Smooth muscle cell of the umbilical artery (primary cell): ENCODE measurements around the gene GANAB. TPM values are rescaled to one million over a fixed set of nuclear protein-coding genes. Genes with fewer than 3 reads are reported as not detected.

Experiments
- total RNA-seq: library from RNA; depleted of rRNA; stranded (reverse); fragments of >200 nt; gene quantifications from 2 replicates; pipeline ENCODE4 v1.2.3, GENCODE V29; 2014

GANAB gene
- total RNA-seq, result 505 and 539 TPM in 2 replicates

GRCh38 chr11:62645946-62646824, at the start of gene GANAB:
Gene GANAB, minus strand, starts transcription at chr11:62646613. Its CDS starts 14 bp downstream, at chr11:62646599.

DNA sequence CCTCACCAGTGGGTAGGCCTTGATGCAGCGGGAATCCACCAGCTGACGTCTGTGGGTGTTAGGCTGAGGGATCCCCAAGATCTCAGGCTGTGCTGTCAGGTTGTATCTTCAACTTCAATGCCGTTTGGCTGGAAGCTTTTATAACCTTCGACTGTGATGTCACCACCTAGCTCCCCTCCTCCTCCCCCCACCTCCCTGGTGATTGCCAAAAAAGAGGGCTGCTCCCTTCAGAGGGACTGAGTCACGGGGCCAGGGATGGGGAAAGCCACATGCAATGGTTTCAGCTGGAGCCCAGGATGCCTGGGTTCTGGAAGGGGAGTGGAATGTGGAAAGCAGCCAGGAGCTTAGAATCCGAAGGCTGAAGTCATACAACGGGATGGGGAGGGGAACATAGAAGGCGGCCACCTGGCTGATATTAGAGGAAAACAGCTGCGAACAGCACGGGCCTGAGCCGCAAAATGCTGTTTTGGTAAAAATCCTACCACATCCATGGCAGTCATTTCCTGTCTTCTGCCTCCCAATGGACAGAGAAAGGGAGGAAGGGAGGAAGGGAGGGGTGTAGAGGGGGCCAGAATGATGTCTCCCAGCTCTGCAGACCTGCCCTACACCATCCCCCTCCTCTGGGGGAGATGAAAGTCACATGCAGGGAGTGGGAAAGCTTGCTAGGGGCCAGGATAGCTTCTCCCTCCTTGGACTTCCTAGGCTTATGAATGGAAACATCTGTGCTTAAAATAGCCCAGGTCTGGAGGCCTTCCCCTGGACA, 43.2 kb upstream of the GANAB start, which contains the start of gene LRRN4CL:
Gene LRRN4CL, minus strand, starts transcription at position 110 of the 763 bp plus-strand sequence. CDS start 1,022 bp downstream, outside the sequence.

DNA sequence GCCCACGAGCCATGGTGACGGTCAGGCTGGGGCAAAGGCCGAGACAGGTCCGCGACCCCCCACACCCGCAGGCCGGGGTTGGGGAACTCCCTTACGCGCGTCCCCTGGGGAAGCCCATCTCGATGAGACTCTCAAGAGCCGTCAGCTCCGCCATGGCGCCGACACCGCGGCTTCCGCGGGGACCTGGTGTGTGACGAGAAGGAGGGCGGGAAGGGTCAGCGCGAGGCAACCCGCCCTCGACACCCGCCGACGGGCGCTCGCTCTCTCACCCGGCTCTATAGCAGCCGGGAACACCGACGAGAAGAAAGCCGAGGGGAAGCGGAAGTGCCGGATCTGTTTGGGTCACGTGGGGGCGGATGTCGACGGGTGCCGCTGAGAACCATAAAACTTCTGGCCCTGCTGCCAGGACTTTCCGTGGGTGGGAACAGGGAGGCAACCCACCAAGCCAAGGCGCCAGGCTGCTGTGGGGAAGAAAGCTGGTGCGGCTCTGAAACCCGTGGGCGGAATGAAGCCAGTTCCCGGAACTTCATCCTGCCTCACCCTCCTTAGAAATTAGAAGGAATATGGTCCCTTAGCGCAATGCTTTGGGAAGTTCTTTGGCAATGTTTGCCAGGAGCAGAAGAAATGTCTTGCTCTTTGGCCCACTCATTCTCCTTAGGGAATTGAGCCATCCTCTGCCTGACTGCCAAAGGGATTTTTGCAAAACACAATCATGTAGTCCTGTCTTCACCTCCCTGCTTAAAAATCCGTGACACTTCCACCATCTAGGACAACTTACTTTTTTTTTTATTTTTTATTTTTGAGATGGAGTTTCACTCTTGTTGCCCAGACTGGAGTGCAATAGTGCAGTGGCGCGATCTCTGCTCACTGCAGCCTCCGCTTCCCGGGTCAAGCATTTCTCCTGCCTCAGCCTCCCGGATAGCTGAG, 32.6 kb upstream of the GANAB start, which contains the start of gene UBXN1:
Gene UBXN1, minus strand, starts transcription at position 304 of the 927 bp plus-strand sequence. Its CDS starts 150 bp downstream, at position 154.

GRCh38 chr11:62671608-62672389, 25.4 kb upstream of the GANAB start, which contains the start of the genes LBHD1 and UQCC3:
Gene LBHD1, minus strand, starts transcription at chr11:62672267. Its CDS starts 2,236 bp downstream, at chr11:62670031.
Gene UQCC3, plus strand, starts transcription at chr11:62671673. Its CDS starts 73 bp downstream, at chr11:62671746.

DNA sequence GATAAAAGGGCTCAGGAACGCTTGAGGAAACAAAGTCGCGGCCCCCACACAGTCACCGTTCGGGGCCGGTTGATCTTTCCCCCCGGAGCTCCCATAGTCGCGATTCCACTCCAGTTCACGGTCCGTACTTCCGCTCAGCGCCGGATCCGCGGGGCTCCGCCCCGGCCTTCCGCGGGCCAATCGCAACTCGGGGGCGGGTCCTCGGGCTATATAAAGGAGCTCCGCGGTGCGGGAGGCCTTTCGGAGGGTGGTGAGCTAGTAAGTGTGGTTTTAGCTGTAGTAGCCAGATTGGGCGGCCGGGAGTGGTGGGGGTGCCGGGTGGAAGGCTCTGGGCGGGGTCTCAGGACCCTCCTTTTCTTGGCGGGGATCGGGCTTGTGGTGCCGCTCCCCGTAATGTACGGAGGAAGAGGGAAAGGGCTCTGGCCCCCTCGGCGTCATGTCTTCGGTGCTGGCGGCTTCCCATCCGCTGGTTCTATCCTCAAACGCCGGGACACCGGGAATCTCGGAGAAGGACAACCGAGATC, 18.7 kb upstream of the GANAB start, which contains the start of the genes C11orf98 and CSKMT:
Gene C11orf98, minus strand, starts transcription at position 136 of the 524 bp plus-strand sequence. Its CDS starts 41 bp downstream, at position 95.
Gene CSKMT, plus strand, starts transcription at position 238 of the 524 bp plus-strand sequence. CDS start 568 bp downstream, outside the sequence.

GRCh38 chr11:62621567-62622470, 24.6 kb downstream of the GANAB start, which contains the start of gene B3GAT3:
Gene B3GAT3, minus strand, starts transcription at chr11:62621986. Its CDS starts 39 bp downstream, at chr11:62621947.

DNA sequence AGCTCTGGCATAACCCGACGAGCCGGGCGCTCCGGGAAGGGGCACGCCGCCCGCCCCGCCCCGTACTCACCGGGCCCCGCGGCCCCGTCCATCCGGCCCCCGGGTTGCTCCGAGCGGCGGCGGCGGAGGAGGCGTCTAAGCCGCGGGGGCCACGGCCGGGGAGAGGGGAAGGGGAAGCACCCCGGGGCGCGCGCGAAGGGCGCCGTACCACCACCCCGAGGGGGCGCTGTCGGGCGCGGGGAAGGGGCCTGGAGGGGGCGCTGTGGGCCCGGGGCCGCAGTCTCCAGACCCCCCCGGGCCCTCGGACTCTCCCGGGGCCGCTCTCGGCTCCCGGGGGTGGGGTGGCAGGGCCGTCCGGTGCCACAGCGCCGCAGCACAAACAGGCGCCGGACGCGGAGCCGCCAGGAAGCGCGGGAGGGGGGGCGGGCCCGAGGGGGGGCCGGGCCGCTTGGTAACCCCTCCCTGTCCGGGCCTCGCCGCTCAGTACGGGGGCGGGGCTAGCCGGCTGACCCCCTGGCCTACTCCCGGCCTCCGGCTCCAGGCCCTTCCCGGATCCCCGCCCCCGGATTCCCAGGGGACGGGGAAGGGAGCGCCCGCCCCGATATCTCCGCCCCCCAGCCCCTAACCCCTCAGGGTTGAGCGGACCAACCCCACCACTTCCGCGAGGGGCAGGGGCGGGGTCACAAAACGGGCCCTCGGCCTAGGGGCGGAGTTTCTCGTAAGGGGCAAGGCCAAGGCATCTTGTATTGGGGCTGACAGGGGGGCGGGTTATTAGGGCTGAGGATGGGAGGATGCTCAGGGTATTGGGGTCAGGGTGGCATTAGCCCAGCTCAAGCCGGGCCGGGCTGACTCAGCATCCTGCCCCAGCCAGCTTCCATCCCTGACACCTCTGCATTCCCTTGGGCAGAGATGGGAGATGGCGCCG, 33.8 kb downstream of the GANAB start, which contains the start of the genes EML3 and ROM1:
Gene EML3, minus strand, starts transcription at position 410 of the 925 bp plus-strand sequence. Its CDS starts 318 bp downstream, at position 92.
Gene ROM1, plus strand, starts transcription at position 892 of the 925 bp plus-strand sequence. Its CDS starts 25 bp downstream, at position 917.

DNA sequence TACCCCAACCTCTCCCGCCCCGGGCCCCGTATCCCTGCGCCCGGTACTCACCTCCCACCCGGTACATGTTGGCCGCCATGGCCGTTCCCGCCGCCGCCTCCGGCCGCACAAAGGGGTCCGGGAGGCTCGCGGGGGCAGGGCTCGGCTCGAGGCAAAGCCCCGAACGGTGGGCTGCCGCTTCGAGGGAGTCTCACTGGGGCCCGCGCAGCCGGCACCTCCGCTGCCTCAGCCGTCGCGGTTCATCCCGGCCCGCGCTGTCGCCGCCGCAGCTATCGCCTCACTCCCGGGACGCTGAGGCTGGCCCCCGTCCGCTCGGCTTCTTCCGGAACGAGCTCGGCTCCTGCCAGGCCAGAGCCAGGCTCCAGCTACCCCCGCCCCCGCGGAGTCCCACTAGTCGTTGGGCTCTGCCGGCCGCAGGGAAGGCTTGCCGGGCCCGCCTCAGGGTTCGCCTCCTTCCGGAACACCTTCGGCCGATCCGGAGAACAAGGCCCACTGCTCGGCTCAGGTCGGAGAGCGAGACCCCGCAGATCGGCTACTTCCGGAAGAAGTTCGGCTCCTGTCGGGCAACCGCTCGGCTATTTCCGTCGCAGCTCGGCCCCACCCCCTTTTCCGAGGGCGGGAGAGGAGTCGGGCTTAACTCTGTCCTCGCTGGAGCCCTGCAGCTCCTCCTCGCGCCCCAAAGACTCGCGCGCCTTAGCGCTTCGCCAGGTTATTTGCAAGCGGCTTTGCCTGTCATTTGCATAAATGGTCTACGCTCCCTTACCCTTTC, 44.9 kb downstream of the GANAB start, which contains the start of gene MTA2:
Gene MTA2, minus strand, starts transcription at position 494 of the 769 bp plus-strand sequence. Its CDS starts 415 bp downstream, at position 79.

DNA sequence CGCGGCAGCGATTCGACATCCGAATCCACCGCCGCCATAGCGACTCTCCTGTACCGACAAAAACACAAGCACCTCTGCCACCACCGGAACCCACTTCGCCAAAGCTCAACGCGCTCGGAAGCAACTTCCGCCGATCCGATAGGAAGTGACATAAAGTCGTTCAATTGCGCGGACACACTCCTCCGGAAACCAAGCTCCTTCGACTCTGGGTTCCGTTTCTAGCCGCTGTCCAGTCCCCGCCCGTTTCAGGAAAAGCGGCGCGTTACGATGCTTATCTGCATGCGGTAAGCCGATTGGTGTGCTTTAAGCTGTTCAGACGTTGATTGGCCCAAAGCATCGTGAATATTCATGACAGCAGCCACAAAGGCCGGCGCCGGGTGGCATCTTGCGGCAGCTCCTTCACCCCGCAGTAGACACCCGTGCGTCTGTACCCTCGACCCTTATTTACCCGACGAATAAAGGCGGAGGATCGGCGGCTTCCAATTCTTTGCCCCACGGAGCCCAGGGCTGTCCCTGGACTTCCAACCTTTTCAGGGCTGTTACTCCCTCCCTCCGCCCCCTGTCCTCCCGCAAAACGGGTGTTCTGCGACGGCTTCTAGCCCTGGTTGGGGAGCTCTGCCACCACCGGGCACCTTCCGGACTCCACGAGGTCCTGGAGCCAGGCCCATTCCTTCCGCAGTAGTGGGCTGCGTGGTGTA, 54.8 kb downstream of the GANAB start, which contains the start of gene TUT1:
Gene TUT1, minus strand, starts transcription at position 76 of the 698 bp plus-strand sequence. Its CDS starts 38 bp downstream, at position 38.

Other genes with a start within 250 kb of the GANAB start
- gene SCGB1A1, start 227.6 kb downstream of the GANAB start, total RNA-seq, result not detected in 2 replicates
- gene AHNAK, start 99.8 kb downstream of the GANAB start, total RNA-seq, result 313 and 660 TPM in 2 replicates
- 1,165 and 1,500 TPM in 2 replicates for gene EEF1G, start 72.7 kb downstream of the GANAB start, total RNA-seq
- 6.5 and 10.7 TPM in 2 replicates for gene TUT1, start 55.1 kb downstream of the GANAB start, total RNA-seq
- 92.3 and 107 TPM in 2 replicates for gene MTA2, start 44.7 kb downstream of the GANAB start, total RNA-seq
- 24.5 and 24.6 TPM in 2 replicates for gene EML3, start 33.8 kb downstream of the GANAB start, total RNA-seq
- 2.5 and 3.9 TPM in 2 replicates for gene ROM1, start 33.4 kb downstream of the GANAB start, total RNA-seq
- 61.5 and 63.5 TPM in 2 replicates for gene B3GAT3, start 24.6 kb downstream of the GANAB start, total RNA-seq
- gene INTS5, start 6.7 kb upstream of the GANAB start, total RNA-seq, result 19.6 and 27.1 TPM in 2 replicates
- gene C11orf98, start 18.6 kb upstream of the GANAB start, total RNA-seq, result 17.2 and 17.9 TPM in 2 replicates
- 3.5 and 7.4 TPM in 2 replicates for gene CSKMT, start 18.7 kb upstream of the GANAB start, total RNA-seq
- gene UQCC3, start 25.1 kb upstream of the GANAB start, total RNA-seq, result 3.8 and 6.8 TPM in 2 replicates
- gene LBHD1, start 25.7 kb upstream of the GANAB start, total RNA-seq, result 4.5 and 4.6 TPM in 2 replicates
- 77.0 and 96.5 TPM in 2 replicates for gene UBXN1, start 32.5 kb upstream of the GANAB start, total RNA-seq
- gene LRRN4CL, start 42.9 kb upstream of the GANAB start, total RNA-seq, result 0.23 and 0.59 TPM in 2 replicates
- 41.1 and 119 TPM in 2 replicates for gene BSCL2, start 60.8 kb upstream of the GANAB start, total RNA-seq
- not detected in 2 replicates for gene GNG3, start 61.1 kb upstream of the GANAB start, total RNA-seq
- gene HNRNPUL2, start 80.8 kb upstream of the GANAB start, total RNA-seq, result 14.3 and 18.0 TPM in 2 replicates
- gene TTC9C, start 81.9 kb upstream of the GANAB start, total RNA-seq, result 29.4 and 32.7 TPM in 2 replicates
- 8.2 and 11.9 TPM in 2 replicates for gene ZBTB3, start 107.5 kb upstream of the GANAB start, total RNA-seq
- 39.2 and 59.7 TPM in 2 replicates for gene POLR2G, start 115.0 kb upstream of the GANAB start, total RNA-seq
- gene TAF6L, start 124.8 kb upstream of the GANAB start, total RNA-seq, result 15.6 and 23.8 TPM in 2 replicates
- 28.9 and 42.5 TPM in 2 replicates for gene TMEM179B, start 140.8 kb upstream of the GANAB start, total RNA-seq
- gene TMEM223, start 145.4 kb upstream of the GANAB start, total RNA-seq, result 16.1 and 22.6 TPM in 2 replicates
- gene NXF1, start 158.8 kb upstream of the GANAB start, total RNA-seq, result 21.1 and 49.2 TPM in 2 replicates
- 35.9 and 36.6 TPM in 2 replicates for gene STX5, start 185.4 kb upstream of the GANAB start, total RNA-seq
- not detected in 2 replicates for gene TEX54, start 186.2 kb upstream of the GANAB start, total RNA-seq
- 36.8 and 53.0 TPM in 2 replicates for gene WDR74, start 193.0 kb upstream of the GANAB start, total RNA-seq
- gene SLC3A2, start 234.3 kb upstream of the GANAB start, total RNA-seq, result 121 and 217 TPM in 2 replicates